ENCODE results near the gene PTPRE.

The PTPRE gene

DNA sequence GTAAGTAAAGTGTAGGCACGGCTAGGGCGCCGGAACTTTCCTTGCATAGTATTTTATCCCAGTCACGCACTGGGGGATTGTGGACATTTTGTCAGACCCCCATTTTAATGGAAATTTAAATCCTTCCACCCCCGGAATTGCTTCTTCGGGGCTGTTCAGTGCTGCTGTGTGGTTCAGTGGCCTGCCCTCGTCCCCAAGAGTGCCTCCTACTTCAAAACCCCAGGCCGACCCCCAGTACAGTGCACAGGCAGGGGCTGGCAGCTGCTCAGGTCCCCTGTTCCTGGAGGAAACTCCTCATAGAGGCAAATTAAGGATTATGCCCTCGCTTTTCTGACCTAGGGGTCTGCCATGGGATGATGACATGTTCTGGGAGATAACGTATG, 94.5 kb downstream of the PTPRE start:
- DNase-seq (ENCODE audit: low read depth), result no peak

DNA sequence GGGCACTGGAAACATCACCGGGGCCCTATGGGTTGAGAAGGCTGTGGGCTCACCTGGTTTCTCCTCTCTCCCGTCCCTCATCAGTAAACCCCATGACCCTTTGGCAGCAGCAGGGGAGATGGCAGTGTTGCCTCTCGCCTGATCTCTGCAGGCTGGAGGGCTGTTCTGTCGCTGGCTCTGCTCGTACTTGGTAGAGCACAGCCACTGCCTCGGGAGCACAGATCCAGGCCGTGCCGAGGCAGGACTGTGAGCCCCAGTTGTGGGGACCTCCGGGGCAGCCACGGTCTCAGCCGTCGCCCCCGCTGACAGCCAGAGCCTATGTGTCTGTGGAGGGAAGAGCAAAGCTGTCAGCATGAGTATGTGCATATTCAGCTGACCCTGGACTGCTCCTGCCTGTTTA, 94.9 kb downstream of the PTPRE start:
- DNase-seq (ENCODE audit: low read depth), result no peak

DNA sequence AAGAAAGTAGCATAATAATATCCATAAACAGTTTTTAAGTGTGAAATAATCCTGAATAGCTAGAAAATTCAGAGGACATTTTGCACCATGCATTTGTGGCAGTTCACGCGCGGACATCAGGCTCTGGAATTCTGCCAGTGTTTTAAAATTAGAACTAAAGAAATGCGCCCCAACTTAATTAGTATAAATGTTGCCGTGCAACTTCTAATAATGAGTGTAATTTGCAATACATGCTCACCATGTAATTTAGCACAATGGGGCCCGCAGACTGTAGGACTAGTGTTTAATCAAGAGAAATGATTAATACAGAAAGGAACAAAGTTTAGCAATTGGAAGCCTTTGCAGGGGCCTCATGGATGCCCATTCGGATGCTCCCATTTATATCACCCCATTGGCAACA, 96.6 kb downstream of the PTPRE start:
- DNase-seq (ENCODE audit: low read depth), result no peak

DNA sequence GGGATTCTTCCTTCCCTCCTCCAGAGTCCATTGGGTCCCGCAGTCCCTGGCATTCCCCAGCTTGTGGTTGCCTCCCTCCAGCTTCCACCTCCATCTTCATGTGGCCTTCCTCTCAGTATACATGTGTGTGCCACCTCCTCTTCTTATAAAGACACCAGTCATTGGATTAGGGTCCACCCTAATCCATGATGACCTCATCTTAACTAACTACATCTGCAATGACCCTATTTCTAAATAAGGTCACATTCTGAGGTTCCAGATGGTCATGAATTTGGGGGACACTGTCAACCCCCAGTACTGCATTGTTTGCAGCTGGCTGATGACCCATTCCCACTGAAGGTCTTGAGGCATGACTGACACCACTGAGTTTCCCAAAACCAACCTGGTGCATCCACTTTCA, 99.0 kb downstream of the PTPRE start:
- no peak for DNase-seq (ENCODE audit: low read depth)

DNA sequence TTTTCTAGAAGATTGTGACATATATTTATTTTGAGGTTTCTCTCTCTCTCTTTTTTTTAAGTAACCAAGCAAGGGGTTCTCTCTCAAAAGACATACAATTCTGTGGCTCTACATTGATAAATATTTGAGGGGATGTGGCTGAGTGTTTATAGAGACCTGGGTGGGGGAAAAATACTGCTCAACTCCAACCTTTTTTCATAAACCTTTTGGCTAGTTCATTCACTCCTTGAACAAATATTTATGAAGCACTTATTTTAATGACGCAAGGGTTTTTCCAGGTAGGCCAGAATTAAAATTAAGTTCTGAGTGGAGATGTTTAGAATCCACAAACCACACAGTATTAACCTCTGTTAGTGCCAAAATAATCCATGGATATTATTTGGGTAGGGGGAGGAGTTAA, 100.2 kb downstream of the PTPRE start:
- no peak for DNase-seq (ENCODE audit: low read depth)

DNA sequence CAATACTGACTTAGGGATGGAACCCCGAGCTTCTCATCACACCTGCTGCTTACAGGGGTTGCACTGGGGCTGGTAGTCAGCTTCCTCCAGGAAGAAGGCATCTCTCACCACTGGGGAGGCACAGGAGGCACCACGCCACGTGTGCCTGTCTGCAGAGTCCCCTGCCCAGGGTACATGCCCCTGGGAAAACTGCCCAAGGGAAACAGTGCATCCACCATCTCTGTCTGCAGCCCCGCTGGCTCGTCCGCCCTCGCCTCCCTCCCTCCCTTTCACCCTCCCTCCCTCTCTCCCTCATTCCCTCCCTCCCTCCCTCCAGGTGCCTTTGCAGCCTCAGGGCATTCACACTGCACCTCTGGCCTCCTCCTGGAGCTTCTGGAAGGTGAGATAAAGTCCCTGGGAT, 101.1 kb downstream of the PTPRE start:
- DNase-seq (ENCODE audit: low read depth), result no peak

DNA sequence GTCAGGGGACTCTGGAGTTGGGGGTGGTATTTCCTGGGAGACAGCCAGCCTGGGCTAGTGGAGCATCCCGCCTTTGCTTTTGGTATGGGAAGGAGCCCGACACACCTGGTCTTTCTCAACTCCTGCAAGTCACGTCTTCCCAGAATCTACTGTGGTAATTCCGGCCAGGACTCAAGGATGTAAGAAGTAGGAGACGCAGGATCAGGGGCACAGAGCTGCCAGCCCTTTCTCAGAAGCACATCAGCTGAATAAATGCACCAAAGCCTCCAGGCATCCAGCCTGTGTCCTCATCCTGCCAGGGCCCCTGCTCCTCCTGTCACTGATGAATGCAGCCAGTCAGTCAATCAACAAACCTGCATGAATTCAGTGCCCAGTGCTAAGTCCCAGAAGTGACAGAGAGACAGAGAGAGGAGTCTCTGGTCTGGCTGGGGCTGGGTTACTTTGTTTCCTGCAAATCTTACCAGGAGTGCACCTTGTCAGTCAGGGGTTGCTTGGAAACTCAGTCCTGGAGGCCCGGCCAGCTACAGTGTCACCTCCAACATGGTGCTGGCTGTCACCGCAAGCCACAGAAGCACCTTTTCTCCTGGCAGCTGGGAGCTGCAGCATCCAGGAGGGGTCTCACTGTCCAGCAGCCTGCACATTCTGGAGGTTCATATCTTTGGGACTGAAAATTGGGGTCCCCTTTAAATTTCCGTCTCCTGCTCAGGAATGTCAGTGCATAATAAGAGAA, 101.8 kb downstream of the PTPRE start:
- no peak for DNase-seq (ENCODE audit: low read depth)

DNA sequence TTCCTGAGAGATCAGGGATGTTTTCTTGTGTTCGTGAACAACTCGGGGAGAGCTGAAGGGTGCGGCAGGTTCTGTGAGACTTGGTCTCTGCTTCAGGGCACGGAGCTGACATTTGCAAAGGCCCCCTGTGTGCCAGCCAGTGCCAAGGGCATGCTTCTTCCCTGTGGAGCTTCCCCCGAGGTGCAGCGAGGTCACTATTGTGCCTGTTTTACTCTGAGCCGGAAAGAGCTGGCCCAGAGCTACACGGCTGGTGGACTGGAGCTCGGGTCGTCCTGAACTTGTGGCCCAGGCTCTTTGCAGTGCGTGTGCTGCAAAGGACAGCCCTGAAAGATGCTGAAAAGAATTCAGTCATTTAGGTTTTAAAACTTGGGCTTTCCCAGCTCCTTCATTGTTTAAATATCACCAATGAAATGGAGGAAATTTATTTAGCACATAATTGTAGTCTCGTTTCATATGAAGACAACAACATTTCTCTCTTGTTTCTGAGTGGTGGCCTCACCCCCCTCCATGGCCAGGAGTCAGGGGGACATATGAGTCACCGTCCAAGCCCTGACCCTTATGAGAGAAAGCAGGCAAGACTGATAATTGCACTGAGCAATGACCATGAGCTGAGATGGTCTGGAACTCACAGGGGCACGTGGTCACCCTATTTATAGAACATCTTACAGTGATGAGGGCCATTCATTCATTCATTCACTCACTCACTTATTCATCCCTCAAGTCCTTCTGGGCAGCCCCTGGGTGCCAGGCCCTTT, 102.6 kb downstream of the PTPRE start:
- DNase-seq (ENCODE audit: low read depth), result no peak

DNA sequence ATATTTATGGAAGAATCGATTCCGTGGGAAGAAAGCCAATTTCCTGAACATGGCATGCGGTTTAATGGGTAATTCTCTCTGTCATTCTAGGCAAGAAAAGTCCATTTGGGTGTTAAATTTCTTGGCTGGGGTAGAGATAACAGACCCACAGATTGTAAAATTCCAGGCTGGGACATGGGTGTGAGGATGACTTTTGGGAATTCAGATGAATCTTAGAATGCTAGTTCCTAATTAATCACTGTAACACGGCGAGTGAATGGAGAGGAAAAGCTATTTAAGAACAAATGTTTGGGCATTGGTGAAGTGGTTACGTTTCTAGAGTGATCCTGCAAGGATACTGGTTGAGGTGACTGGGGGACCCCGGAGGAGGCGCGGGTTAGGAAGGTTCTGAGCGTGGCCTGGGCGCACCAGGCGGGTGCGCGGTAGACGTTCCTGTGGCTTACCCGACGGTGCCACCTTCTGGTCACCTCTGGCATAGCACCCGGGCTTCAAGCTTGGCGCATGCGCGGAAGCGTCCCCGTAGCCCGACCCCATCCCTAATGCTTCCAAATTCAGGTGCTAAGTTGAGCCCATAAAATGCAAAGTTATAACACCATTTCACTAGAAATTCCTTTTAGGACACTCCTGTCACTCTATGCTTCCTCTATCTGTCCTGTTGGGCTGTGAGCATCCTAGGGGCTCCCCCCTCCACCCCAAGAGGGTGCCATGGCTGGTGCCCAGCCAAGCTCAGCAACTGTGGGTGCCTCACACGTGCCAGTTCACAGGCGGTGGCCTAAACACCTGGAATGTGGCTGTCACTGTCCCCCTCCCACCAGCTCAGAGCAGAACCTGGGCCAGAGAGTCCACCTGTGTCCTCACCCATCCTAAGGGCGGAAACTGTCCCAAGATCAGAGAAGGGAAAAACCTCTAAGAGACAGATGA, 104.4 kb downstream of the PTPRE start:
- DNase-seq (ENCODE audit: low read depth), result peak; percentile 78

DNA sequence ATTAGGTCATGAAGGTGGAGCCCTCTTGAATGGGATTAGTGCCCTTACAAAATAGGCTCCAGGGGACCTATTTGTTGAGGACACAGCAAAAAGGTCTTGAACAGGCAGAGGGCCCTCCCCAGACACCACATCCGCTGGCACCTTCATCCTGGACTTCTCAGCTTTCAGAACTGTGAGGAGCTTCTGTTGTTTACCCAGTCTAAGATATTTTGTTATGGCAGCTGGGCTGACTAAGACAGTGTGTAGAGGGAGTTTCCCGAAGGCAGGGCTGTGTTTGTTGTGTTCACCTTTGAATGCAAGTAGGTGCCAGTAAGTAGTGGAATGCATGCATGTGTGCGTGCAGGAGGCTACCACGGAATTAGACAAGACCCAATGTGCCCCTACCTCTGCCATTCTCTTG, 106.7 kb downstream of the PTPRE start:
- no peak for DNase-seq (ENCODE audit: low read depth)

DNA sequence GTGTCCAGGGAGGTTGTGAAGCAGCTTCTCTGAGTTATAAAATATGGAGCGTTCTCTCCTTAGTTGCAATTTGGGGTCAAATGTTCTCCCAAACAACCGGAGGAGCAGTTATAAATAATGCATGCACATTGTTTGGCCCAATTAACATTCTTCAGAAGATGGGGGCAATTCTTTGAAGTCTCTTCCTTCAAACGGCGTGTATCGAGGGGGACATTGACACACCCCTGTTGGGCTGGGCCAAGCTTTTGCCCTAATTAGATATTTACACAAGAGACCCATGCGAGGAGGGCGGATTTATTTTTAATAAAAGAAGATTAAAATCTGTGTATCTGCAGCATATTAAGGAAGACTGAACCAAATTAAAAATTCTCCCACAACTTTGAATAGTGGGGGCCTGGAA, 107.3 kb downstream of the PTPRE start:
- DNase-seq (ENCODE audit: low read depth), result no peak

DNA sequence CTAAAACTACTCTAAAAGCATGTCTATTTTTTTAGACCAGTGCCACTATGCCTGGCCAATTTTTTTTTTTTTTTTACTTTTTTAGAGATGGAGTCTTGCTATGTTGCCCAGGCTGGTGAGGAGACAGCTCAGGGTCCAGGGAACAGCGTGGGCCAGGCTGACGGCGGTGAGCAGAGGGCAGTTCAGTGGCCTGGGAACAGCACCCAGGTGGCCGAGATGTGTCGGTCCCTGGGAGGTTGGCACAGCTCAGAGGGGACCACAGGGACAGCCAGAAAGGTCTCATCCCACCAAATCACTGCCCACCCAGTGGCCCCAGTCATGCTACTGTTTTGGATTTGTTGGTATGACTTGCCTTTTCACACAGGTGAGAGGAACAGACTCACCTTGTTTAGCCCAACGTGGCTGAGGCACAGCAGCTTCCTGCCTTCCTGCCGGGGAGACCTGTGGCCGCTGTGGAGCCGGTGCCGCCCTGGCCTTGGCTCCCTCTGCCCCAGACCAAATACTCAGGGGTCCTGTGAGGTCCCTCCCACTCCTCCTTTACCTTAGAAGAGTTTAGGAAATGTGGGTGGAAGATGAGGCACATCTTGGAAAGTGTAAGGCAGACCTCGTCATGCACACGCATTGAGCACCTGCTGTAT, 109.6 kb downstream of the PTPRE start:
- no peak for DNase-seq (ENCODE audit: low read depth)

DNA sequence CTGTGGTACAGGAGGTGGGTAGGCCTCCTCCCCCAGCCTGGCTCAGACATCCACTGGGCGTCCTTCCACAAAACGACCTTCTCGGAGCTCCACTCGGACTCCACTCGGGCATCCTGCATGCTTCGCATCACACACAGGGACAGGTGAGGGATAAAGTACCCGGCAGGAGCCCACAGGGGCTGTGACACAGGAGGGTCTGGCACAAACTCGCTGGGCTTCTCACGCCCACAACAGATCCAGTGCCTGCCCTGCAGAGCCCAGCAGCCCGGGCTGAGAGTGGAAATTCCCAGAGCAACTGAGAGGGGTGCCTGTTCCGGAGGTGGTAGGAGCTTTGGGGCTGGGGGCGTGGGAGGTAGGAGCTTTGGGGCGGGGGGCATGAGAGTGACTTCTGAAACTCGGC, 110.9 kb downstream of the PTPRE start:
- no peak for DNase-seq (ENCODE audit: low read depth)

DNA sequence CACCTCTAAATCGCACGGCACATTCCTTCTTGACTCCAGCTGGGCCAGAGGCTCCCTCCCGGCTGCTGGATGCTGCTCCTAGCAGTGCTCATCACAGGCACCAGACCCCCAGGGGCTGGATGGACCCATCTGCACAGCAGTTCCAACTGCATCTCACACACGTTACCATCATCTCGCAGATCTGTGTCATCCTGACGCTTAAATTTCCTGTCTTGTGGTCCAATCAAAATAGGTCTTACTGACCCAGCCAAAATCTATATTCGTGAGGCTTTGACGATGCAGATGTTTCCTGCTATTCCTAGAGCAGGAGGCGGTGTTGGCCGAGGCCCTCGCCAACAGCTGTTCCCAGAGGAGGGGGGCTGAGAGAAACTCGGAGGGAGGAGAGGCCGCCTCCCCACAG, 111.3 kb downstream of the PTPRE start:
- no peak for DNase-seq (ENCODE audit: low read depth)

DNA sequence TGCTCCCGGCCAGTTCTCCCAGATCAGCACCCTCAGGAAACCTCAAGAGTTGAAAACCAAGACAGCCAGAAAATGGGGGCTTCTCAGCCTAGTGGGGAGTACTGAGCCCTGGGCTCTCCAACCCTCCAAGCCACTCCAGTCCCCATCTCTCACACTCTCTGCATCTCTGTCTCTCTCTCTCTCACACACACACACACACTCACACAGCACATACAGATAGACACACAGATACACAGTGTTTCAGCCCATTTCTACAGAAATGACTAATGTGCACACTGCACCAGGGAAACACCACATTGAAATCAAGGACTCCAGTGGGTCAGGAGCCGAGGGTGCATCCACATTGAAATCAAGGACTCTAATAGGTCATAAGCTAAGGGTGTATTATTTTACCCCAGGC, 111.8 kb downstream of the PTPRE start:
- no peak for DNase-seq (ENCODE audit: low read depth)

DNA sequence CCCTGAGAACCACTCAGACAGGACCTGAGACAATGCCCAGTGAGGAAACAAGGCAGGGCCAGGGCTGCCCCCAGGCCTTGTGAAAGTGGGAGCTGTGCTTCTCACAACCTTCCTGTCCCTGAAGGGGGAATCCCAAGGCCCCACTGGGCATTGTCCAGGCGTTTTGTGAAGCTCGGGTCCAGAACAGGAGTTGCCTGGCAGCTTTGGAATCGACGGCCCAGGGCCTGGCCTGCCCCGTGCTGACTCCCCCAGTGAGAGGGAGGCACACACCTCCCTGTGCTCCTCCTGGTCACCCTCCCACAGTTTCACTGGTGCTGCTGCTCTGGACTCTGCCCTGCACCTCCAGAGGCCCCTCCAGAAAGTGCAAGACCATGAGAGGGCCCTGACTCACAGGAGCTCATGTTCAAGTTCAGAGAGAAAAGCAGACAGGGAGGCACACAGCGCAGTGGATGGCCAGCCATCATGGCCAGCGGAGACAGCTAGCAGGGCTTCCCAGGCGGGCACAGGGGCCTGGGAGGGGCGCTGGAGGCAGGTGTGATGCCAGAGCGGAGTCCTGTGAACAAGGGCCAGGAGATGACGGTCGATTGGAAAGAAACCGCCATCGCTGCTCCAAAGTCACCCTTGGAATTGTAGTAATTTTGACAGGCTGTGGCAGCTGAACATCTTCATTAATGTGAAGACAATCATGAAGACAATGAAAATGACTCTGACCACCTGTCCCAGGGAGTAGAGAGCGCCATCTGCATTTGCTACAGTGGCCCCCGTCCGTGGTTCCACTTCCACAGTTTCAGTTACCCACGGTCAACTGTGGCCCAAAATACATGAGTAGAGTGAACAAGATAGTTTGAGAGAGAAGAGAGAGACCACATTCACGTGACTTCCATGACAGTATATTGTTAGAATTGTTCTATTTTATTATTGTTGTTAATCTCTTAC, 115.6 kb downstream of the PTPRE start:
- no peak for DNase-seq (ENCODE audit: low read depth)

DNA sequence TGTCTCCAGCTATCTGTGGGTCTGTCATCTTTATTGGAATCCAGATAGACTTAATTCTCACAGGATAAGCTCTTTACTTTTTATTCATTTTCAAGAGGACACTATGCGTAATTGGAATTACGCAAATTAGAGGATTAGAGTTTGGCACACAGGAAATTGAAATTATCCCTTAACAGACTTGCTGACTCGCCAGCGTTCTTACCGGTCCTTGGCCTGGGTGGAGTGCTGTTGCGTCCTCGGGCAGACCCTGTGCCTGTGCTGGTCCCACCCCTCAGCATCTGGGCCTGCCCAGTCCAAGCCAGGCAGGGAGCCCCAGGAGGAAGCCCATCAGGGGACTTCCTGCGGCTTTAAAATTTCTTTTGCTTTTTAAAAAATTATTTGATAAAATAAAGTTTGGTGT, 117.5 kb downstream of the PTPRE start:
- DNase-seq (ENCODE audit: low read depth), result no peak

DNA sequence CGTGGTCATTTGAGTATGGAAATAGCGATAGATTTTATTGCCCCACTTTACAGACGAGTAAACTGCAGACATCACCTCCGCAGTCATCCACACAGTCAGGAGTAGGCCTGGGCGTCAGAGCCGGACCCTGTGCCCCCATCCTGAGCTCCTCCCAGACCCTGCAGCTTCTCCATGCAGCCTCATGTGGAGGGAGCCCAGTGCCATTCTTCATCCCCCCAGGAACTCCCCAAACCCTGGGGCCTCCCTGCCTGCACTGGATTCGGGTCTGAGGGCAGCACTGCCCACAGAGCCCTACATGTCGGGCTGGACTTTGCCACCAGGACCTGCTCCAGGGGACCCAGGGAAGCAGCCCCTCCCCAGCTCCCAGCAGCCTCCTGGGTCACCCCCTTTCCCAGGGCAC, 118.5 kb downstream of the PTPRE start:
- DNase-seq (ENCODE audit: low read depth), result no peak

DNA sequence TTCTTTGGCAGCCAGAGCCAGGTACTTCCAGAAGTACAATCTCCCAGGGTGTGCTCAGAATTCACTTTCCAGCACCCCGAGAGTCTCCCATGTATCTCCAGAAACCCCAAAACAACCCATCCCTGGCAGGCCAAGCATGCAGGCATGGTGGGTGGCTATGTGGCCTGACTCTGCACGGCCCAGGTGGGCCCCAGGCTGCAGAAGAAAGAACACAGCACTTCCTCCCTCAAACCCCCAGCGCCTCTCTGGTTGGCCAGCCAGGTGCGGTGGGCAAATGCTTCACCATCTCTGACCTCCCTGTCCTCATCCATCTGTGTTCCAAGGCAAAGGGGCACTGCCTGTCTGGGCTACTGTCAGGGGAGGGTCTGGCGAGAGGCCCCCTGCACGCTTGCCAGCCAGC, 119.0 kb downstream of the PTPRE start:
- no peak for DNase-seq (ENCODE audit: low read depth)

DNA sequence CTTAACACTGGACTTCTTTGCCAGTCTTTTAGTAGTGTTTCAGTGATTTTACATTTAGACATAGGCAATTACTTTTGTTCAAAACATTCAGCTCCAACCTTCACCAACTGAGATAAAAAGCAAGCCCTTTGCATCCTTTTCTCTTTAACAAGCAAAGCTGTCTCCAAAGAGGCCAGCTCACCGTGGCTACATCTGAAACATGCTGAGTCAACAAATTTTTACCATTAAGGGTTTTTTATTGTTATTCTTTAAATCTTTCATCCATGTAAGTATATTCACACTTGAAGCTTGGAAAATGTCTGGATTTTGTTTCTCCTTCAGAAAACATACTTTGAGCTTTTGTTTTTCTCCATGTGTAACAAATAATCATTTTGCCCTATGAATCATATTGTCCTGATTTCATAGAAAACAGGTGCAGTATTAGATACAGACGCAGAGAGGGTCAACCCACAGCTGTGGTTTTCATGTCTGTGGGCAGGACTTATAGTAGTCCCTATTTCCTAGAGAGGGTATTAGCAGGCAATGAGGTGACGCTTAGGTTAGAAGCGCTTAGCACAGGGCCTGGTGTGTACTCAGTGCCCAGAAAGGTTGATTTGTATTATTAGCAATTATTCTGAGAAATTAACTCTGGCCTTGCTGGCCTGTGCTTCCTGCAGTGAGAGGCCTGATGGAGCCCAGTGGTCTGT, 119.9 kb downstream of the PTPRE start:
- DNase-seq (ENCODE audit: low read depth), result no peak

DNA sequence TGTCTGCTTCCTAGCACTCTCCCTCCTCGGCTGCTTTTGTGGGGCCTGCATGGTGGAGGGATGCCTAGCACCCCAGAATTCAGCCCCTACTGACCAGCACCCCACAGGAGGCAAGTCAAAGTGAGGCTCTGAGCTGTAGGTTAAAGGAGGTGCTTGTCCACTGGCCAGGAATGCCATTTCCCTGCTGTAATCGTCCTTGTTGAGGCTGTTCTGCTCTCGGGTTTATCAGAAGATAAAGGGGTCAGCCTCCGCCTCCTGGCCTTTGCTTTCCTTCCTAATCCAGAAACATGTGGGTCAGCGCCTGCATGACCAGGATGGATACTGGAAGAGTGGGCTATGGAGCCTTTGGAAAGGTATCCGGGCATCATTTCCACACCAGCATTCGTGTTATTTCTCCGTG, 120.4 kb downstream of the PTPRE start:
- DNase-seq (ENCODE audit: low read depth), result no peak

All from T follicular helper cell (primary cell).